Testis (tissue), 2 donors: ENCODE results near the gene GNAO1.

ENCODE experiments used
- POLR2A ChIP-seq: fragments of 450-650 bp; IDR thresholded peaks from one replicate; pipeline ENCODE4 v1.6.1; 2017; ENCODE audit warnings: antibody characterized with exemption, mild to moderate bottlenecking, moderate library complexity
- TF ChIP-seq, protein P1 (sequence below), 3 experiments: fragments of 450-650 bp in 2 of 3; fragments of 200-600 bp in 1 of 3; sonication (generic) in 1 of 3; IDR thresholded peaks; one replicate each; pipeline ENCODE4 v1.5.1; 2016 to 2019; ENCODE audit warnings: antibody characterized with exemption in 3 of 3, mild to moderate bottlenecking in 2 of 3, moderate library complexity in 1 of 3

GRCh38 chr16:56368545-56368944 lies 177.3 kb downstream of the GNAO1 start:
- no peak for TF ChIP-seq POLR2A
- TF ChIP-seq, protein P1, sequence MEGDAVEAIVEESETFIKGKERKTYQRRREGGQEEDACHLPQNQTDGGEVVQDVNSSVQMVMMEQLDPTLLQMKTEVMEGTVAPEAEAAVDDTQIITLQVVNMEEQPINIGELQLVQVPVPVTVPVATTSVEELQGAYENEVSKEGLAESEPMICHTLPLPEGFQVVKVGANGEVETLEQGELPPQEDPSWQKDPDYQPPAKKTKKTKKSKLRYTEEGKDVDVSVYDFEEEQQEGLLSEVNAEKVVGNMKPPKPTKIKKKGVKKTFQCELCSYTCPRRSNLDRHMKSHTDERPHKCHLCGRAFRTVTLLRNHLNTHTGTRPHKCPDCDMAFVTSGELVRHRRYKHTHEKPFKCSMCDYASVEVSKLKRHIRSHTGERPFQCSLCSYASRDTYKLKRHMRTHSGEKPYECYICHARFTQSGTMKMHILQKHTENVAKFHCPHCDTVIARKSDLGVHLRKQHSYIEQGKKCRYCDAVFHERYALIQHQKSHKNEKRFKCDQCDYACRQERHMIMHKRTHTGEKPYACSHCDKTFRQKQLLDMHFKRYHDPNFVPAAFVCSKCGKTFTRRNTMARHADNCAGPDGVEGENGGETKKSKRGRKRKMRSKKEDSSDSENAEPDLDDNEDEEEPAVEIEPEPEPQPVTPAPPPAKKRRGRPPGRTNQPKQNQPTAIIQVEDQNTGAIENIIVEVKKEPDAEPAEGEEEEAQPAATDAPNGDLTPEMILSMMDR (IDR thresholded peaks at IDR 0.05), result no peak
